ENCODE results near the gene NPIPB2.

DNA sequence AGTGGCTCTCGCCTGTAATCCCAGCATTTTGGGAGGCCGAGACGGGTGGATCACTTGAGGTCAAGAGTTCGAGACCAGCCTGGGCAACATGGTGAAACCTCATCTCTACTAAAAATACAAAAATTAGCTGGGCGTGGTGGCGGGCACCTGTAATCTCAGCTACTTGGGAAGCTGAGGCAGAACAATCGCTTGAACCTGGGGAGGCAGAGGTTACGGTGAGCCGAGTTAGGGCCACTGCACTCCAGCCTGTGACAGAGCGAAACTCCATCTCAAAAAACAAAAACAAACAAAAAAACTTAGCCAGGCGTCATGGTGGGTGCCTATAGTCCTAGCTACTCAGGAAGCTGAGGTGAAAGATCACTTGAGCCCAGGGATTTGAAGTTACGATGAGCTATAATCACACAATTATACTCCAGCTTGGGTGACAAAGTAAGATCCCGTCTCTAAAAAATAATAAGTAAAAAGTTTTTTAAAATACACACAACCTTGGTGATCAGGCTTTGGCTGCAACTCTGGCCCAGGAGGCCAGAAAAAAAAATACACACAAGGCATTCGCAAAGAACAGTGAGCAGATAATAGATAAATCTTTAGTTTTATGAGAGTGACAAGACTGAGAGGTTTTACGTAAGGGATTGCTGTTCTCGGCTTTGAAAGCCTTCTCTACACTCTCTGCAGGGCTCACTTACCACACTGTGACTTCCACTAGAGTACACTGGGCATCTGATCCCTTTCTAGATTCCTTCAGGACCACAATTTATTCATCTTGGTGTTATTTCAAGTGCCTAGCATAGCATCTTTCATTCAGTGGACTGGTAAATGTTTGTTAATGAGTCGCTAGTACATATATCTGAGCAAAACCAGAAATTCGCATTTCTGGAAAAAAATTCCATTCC is 31.9 kb downstream of the NPIPB2 start:
- TF ChIP-seq, protein P1, sequence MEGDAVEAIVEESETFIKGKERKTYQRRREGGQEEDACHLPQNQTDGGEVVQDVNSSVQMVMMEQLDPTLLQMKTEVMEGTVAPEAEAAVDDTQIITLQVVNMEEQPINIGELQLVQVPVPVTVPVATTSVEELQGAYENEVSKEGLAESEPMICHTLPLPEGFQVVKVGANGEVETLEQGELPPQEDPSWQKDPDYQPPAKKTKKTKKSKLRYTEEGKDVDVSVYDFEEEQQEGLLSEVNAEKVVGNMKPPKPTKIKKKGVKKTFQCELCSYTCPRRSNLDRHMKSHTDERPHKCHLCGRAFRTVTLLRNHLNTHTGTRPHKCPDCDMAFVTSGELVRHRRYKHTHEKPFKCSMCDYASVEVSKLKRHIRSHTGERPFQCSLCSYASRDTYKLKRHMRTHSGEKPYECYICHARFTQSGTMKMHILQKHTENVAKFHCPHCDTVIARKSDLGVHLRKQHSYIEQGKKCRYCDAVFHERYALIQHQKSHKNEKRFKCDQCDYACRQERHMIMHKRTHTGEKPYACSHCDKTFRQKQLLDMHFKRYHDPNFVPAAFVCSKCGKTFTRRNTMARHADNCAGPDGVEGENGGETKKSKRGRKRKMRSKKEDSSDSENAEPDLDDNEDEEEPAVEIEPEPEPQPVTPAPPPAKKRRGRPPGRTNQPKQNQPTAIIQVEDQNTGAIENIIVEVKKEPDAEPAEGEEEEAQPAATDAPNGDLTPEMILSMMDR (optimal IDR thresholded peaks at IDR 0.05 in 1 of 3, IDR thresholded peaks at IDR 0.05 in 1 of 3, conservative IDR thresholded peaks at IDR 0.05 in 1 of 3; ENCODE audit: extremely low read depth in 1 of 3, insufficient read depth in 2 of 3, low read length in 3 of 3) = no peak
- TF ChIP-seq EZH2 (IDR thresholded peaks at IDR 0.05; ENCODE audit: low read length) = no peak
